ENCODE measurements around the gene SLAMF9.

SLAMF9 gene

DNA sequence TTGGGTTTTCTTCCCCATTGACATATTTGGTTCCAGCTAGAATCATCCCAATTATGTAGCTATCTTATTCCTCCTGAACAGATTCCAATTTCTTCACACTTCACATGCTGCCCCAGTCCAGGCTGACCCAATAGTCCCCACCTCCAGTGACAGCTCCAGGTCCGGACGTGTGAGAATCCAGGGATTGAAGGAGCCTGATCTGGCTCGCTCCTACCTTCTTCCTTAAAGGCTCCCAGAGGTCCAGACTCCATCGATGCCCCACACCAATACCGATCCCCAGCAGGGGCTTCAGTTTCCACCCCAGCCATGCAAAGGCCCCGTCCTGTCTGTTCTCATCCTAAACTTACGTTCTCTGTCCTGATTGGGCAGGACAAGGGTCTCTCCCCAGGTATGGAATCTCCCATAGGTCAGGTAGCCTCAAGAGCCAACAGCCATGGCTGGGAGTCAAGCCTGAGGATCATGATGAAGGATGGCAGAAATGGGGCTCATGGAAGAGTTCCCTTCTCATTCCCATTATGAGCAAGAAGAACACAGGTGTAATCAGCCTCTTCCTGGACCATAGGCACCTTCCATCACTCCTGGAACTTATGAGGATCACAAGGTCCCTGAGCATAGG lies 20.4 kb upstream of the SLAMF9 start:
- no peak for DNase-seq (ENCODE audit: low read depth in 3 of 3)

GRCh38 chr1:159973350-159973940 lies 19.4 kb upstream of the SLAMF9 start:
- DNase-seq (ENCODE audit: low read depth in 3 of 3) = no peak

DNA sequence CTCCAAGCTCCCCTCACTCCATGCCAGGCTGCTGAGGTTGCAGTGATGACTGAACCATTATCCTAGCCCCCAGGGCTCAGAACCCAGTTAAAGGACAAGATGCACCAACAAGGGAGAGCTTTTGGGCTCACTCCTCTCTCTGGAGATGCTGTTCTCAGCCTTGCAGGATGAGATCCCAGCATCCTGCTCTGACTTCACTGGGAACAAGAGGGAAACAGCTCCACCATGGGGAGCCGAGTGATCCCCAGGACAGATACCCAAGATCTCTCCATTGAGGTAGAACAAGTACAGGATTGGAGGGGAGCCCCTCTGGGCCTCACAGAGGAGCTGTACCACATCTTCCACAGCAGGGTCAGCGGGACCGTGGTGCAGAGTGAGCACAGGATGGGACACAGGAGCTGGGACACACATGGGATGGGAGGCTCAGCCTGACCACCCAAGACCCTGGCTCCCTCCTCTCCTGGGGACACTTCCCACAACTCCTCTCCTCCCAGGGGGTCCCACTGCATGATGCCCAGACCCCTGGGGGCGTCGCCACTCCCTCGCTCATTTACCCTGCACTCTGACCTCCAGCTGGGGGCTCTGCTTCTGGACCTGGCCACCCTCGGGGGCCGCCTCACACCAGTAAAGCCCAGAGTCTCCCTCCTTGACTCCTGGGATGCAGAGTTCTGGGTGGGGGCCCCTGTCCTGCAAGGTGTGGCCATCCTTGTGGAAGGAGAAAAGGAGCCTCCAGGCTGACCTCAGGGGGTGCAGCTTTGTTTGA lies 18.6 kb upstream of the SLAMF9 start:
- no peak for DNase-seq (ENCODE audit: low read depth in 3 of 3)

DNA sequence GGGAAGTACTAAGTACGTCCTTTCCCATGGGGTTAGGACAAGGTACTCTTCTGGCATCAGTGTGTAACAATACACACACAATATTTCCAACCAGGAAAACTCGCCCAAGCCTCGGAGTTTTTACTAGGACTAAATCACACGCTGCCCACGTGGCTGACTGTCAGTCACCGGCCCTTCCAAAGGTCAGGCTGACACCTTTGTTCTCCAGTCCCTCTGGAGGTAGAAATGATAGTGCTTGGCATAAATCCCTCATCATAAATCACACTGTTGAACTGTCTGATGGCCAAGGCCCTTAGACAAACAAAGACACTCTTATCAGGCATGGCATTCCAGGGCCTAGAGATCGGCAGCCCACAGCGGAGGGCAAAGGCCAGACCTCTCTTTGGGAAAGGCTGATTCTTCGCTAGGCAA lies 16.9 kb upstream of the SLAMF9 start:
- DNase-seq (ENCODE audit: low read depth in 3 of 3) = no peak

- no peak for DNase-seq (ENCODE audit: low read depth in 3 of 3)
Measured at GRCh38 chr1:159968901-159969300, 14.9 kb upstream of the SLAMF9 start.

DNA sequence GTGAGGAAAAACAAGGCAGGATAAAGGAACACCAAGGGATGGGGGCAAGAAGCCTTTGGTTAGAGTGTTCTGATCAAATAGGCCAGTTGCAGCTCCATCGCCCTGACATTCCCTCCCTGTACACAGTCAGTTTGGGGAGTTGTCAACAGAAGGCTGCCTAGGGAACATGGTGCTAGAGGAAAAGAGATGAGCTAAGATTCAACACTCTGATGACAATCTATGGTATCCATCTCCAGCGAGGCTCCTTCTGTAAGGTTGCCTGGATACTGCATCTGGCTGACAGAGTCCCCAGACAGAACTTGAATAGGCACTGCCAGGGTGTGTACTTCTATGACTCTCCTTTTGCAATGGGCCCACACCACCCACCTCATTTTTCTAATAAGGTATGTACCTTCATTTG lies 11.2 kb upstream of the SLAMF9 start:
- DNase-seq (ENCODE audit: low read depth in 3 of 3) = no peak

GRCh38 chr1:159964144-159964543 lies 10.1 kb upstream of the SLAMF9 start:
- no peak for DNase-seq (ENCODE audit: low read depth in 3 of 3)

DNA sequence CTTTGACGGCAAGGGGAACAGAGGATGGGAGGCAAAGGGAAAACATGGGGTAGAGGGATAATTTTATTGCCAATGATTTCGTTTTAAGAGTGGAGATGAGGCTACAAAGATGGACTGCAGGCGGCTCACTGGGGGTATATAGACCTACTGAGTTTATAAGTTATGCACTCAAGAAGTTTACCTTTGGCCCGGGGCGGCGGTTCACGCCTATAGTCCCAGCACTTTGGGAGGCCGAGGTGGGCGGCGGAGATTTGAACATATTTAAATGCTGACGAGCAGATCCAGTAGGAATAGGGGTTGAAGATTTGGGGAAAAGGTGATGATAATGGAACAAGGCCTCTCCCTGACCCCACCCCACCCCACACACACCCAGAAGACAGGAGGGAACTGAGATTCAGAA lies 8.1 kb upstream of the SLAMF9 start:
- DNase-seq (ENCODE audit: low read depth in 3 of 3) = no peak

- DNase-seq (ENCODE audit: low read depth in 3 of 3) = no peak
Measured at GRCh38 chr1:159961636-159962035, 7.6 kb upstream of the SLAMF9 start.

DNA sequence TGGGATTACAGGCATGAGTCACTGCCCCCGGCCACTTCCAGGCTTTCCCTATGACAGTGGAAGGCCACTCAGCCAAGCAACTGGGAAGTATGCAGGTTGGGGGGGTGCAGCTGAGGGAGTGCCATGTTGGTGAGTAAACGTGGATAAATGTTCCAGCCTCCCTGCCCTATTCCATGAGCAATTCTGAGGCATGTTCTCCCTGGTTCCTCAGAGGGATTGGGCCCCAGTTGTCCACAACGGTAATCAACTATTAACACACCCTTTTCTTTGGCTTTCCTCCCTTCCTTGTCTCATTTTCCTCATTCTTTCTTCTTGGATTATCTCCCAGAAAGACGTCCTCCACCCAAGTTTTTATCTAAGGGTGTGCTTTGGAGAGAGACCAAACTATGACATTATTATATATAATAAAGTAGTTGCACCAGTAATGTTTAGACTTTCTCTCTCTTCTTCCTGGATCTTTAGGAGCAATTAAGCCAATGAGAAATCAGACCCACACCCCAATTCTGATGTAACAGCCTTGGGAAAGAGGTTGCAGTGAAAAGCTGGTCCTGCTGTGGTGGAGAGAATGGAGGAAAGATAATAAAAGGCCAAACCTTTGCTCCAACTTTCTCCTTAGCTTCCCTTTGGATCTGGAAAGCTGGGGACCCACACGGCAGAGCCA lies 6.8 kb upstream of the SLAMF9 start:
- DNase-seq (ENCODE audit: low read depth in 3 of 3) = no peak

GRCh38 chr1:159959451-159959850 lies 5.4 kb upstream of the SLAMF9 start:
- no peak for DNase-seq (ENCODE audit: low read depth in 3 of 3)

DNA sequence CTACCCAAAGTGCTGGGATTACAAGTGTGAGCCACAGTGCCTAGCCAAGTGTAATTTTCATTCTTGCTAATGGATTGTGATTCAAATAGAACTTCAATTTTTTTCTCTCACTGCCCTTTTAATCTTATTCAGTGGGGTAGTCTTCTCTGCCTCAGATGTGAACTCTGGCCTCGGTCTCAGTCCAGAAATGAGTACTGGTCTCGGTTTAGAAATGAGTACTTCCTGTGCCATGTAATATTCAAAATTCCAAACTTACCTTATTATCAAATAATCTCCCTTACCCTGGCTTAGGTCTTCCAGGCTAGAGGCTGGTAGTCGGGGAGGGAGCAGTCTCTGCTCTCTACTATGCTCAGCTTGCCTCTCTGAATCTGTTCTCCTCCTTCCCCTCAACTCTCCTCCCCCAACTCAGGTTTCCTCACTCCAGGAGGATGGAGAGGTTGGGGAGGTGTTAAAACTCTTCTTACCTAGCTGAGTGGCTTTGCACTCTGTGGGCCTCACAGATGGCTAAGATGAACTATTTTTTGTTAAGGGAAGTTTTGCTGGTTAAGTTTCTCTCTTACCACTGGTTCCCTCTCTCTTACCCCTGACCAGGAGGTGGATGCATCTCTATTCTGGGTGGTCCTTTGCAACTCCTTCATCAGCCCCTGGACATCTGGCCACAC lies 4.8 kb upstream of the SLAMF9 start:
- DNase-seq (ENCODE audit: low read depth in 3 of 3) = no peak

DNA sequence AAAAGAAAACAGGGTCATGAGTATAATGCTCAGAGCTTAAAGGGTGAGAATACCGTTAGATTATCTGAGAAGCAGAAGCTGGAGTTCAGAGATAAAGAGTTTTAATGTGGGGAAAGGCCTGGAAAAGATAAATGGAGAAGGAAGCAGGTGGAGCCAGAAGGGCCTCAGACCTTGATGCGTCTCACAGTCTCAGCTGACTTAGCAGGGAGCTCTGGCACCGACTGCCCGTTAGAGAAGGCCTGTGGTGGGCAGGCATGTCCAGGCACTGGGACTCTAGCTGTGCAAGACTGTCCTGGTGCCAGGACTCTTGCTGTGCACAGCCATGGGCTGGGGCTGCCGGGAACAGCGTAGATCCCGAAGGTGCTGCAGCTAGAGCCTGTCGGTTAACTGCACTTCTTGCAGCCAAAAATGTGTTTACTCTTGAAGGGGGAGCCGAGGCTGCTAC lies 3.8 kb upstream of the SLAMF9 start:
- DNase-seq (ENCODE audit: low read depth in 3 of 3) = no peak

DNA sequence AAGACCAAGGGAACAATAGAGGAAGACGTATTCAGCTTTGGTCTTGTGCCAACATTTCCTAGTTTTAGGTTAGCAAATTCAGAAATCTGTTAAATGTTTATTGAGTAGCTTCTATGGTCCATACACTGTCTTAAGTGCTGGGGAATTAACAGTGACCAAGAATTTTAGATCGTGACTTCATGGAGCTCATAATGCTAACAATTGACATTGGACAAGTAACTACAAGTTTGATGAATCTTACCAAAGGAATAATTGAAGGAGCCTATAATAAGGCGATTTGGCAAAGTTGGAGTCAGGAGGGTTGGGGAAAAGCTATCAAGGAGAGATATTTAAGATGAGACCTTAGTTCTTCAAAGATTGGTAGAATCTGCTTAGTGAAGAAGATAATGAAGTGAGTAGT lies 1.4 kb upstream of the SLAMF9 start:
- DNase-seq (ENCODE audit: low read depth in 3 of 3) = no peak

- DNase-seq (ENCODE audit: low read depth in 3 of 3) = no peak
Measured at GRCh38 chr1:159952932-159953331, 1.1 kb downstream of the SLAMF9 start.

DNA sequence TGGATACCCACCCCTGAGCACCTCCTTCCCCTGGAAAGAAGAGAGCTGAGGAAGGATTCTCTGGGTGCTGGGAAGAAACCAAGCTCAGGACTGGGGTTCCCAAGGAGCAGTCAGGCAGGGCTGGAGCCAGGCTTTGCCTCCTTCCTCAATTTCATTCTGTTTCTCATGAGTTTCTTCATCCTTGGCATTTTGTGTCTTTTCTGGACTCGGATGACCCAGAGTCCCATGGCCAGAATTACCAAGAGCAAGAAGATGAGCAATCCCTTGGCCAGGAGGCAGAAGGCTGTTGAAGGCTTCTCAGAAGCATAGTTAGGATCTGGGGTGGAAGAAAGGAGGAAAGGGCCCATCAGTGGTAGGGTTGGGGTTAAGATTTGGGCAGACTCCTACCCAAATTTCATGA lies 2.5 kb downstream of the SLAMF9 start:
- no peak for DNase-seq (ENCODE audit: low read depth in 3 of 3)

- no peak for DNase-seq (ENCODE audit: low read depth in 3 of 3)
Measured at GRCh38 chr1:159951016-159951415, 3.0 kb downstream of the SLAMF9 start.

- no peak for DNase-seq (ENCODE audit: low read depth in 3 of 3)
Measured at GRCh38 chr1:159949981-159950381, 4.1 kb downstream of the SLAMF9 start.

DNA sequence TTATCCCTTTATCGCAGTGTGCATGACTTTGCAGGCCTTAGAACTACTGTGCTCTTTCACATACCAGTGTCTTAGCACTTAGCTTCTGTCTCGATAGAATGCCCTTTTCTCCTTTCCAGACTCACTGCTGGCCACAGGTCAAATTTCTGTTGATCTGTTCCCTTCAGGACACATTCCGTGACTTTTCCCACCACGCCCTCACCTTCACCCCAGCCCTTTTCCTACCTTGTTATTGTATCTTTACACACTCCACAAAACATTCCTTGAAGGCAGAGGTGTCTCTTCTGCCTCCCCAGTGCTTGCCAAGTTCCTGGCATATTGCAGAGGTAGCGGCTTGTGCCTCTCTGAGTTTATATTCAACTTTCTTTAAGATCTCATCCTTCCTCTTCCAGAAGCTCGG lies 4.9 kb downstream of the SLAMF9 start:
- no peak for DNase-seq (ENCODE audit: low read depth in 3 of 3)

DNA sequence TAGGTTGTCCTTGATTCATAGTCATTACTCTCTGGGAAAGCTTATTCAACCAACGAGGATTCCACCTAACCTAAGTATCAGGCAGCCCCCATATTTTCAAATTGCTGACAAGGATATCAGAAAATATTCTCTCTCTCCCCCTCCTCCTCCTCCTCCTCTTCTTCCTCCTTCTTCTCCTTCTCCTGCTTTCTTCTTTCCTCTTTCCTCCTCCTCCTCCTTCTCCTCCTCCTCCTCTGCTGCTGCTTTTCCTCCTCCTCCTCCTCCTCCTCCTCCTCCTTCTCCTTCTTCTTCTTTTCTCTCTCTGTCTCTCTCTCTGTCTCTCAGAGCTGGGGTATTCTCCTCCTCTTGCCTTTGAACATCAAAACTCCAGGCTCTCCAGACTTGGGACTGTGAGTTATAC lies 6.1 kb downstream of the SLAMF9 start:
- DNase-seq (ENCODE audit: low read depth in 3 of 3) = no peak

- no peak for DNase-seq (ENCODE audit: low read depth in 3 of 3)
Measured at GRCh38 chr1:159946242-159947187, 7.5 kb downstream of the SLAMF9 start.

Data from stimulated activated CD4-positive, alpha-beta T cell treated with anti-CD3 and anti-CD28 coated beads, TNF-alpha, amount 100 ng/mL, for 24 hours (primary cell).